ENCODE results near the gene CAMTA2.

GRCh38 chr17:4941319-4941610, 46.2 kb downstream of the CAMTA2 start:
- TF ChIP-seq POLR2A (IDR thresholded peaks at IDR 0.05): no peak
- TF ChIP-seq CTCF (IDR thresholded peaks at IDR 0.05): no peak

Measured in Peyer's patch (tissue), 4 donors.